GM12865 (cell line): ENCODE results near the gene MCEE.

Experiments used
- DNase-seq: peaks from one replicate; pipeline ENCODE4 v3.0.0; 2010; ENCODE audit warnings: low read depth
- H3K4me3 ChIP-seq: 2 replicates; pipeline ENCODE4 v1.5.1; 2011; ENCODE audit warnings: mild to moderate bottlenecking, low read depth, low read length, control low read depth
- CTCF ChIP-seq: IDR thresholded peaks from 2 replicates; pipeline ENCODE4 v1.5.1; 2011; ENCODE audit warnings: low read length, control low read depth, low read depth, inconsistent platforms; ENCODE audit not compliant: insufficient read depth; ENCODE audit errors: missing control alignments

The MCEE gene

GRCh38 chr2:71068218-71069035 is 61.6 kb downstream of the MCEE start, which contains the start of gene NAGK:
Gene NAGK (plus strand): TSS chr2:71068648. CDS start chr2:71068684, 36 bp downstream.
- TF ChIP-seq CTCF = no peak
- peak; percentile 97 for DNase-seq
- H3K4me3 ChIP-seq = peak within 1 kb of the TSS; percentile 91

GRCh38 chr2:71067567-71068217 is 62.3 kb downstream of the MCEE start:
- DNase-seq = peak; percentile 51
- TF ChIP-seq CTCF = no peak
- H3K4me3 ChIP-seq = peak overlapping the region; percentile 91

- TF ChIP-seq CTCF = no peak
- DNase-seq = no peak
- H3K4me3 ChIP-seq = no peak overlapping the region; the same call in 1 of the 2 replicates
Observed at GRCh38 chr2:71066856-71067255, 63.2 kb downstream of the MCEE start.

- TF ChIP-seq CTCF = no peak
- H3K4me3 ChIP-seq = peak overlapping the region; percentile 38
- peak; percentile 75 for DNase-seq
Observed at GRCh38 chr2:71064754-71065621, 65.0 kb downstream of the MCEE start.

GRCh38 chr2:71064110-71064611 is 65.9 kb downstream of the MCEE start:
- DNase-seq = peak; percentile 19
- no peak for TF ChIP-seq CTCF
- peak overlapping the region; percentile 38 for H3K4me3 ChIP-seq

GRCh38 chr2:71063216-71063615 is 66.8 kb downstream of the MCEE start:
- H3K4me3 ChIP-seq = no peak overlapping the region
- no peak for TF ChIP-seq CTCF
- no peak for DNase-seq
